Endothelial cell of umbilical vein (primary cell): Measurements from ENCODE around the gene ZFP1. TPM values are rescaled to one million over a fixed set of nuclear protein-coding genes. Genes with fewer than 3 reads are reported as not detected.

Source experiments
- BruUV-seq: library from RNA; stranded (reverse); fragments of 400-500 nt; replicated peaks from 2 replicates; lab custom pipeline; 2021; lab: Mats Ljungman, UMichigan
- CTCF ChIA-PET: fragments of 300-600, 350-600 bp; sonication (Branson Sonifier 250); formaldehyde crosslinking; loops from one replicate; lab custom pipeline; 2021; ENCODE audit warnings: antibody characterized with exemption, inconsistent platforms; lab: Charles Lee
- POLR2A ChIA-PET: fragments of 300-600, 350-600 bp; sonication (Branson Sonifier 250); formaldehyde crosslinking; loops from one replicate; lab custom pipeline; 2021; ENCODE audit warnings: antibody characterized with exemption, inconsistent platforms; lab: Charles Lee
- DNase-seq: peaks from one replicate; pipeline ENCODE4 v3.0.0-alpha.2; 2011; ENCODE audit warnings: low read depth, low spot score
- FAIRE-seq: peaks from 2 replicates; lab custom pipeline; 2011; peaks lifted over from hg19 to GRCh38; lab: Jason Lieb, UNC
- H2AFZ ChIP-seq: 2 replicates; pipeline ENCODE4 v1.6.0; 2012; ENCODE audit warnings: low read depth, low read length, control low read depth, inconsistent platforms
- H3K27ac ChIP-seq: 2 replicates; pipeline ENCODE4 v1.5.1; 2011; ENCODE audit warnings: low read depth, mild to moderate bottlenecking, control low read depth, low read length, moderate library complexity; ENCODE audit not compliant: insufficient read depth
- H3K27me3 ChIP-seq, 2 experiments: 2 replicates each; pipeline versions ENCODE4 v1.6.0 to v1.6.1; 2011; ENCODE audit warnings: low read length in 2 of 2, mixed read lengths in 1 of 2; ENCODE audit not compliant: control insufficient read depth in 2 of 2, insufficient read depth in 2 of 2
- H3K36me3 ChIP-seq, 2 experiments: 2 replicates in 1 of 2; 3 replicates in 1 of 2; pipeline ENCODE4 v1.5.1; 2011; ENCODE audit warnings: low read length in 2 of 2, mild to moderate bottlenecking in 1 of 2, moderate library complexity in 1 of 2; ENCODE audit not compliant: control insufficient read depth in 2 of 2, insufficient read depth in 2 of 2; ENCODE audit errors: extremely low read depth in 1 of 2
- H3K4me1 ChIP-seq: 3 replicates; pipeline ENCODE4 v1.5.1; 2011; ENCODE audit warnings: mild to moderate bottlenecking, low read length; ENCODE audit not compliant: control insufficient read depth, insufficient read depth; ENCODE audit errors: extremely low read depth
- H3K4me2 ChIP-seq: 2 replicates; pipeline ENCODE4 v1.6.1; 2011; ENCODE audit warnings: low read length, control low read depth, mixed read lengths; ENCODE audit not compliant: insufficient read depth
- H3K4me3 ChIP-seq, 3 experiments: fragments of 200-600 bp in 1 of 3; sonication (generic), shearing (Covaris generic) in 1 of 3; replicated peaks in 1 of 3; 2 replicates each; pipeline ENCODE4 v1.5.1; 2011 to 2016; ENCODE audit warnings: control low read depth in 3 of 3, low read length in 3 of 3, mild to moderate bottlenecking in 2 of 3, inconsistent platforms in 1 of 3, low read depth in 1 of 3, moderate library complexity in 1 of 3; ENCODE audit not compliant: insufficient read depth in 1 of 3
- H3K79me2 ChIP-seq: 2 replicates; pipeline ENCODE4 v1.6.0; 2012; ENCODE audit warnings: low read length, inconsistent platforms; ENCODE audit not compliant: control insufficient read depth, insufficient read depth
- H3K9ac ChIP-seq: replicated peaks from 2 replicates; pipeline ENCODE3; 2011; ENCODE audit warnings: low read length, control low read depth; ENCODE audit not compliant: insufficient read depth; ENCODE audit errors: extremely low read depth
- H3K9me1 ChIP-seq: replicated peaks from 3 replicates; pipeline ENCODE4 v1.6.0; 2011; ENCODE audit warnings: mild to moderate bottlenecking, low read length; ENCODE audit not compliant: control insufficient read depth, insufficient read depth; ENCODE audit errors: extremely low read depth
- H3K9me3 ChIP-seq: replicated peaks from 2 replicates; pipeline ENCODE4 v1.5.1; 2012; ENCODE audit warnings: low read length, inconsistent platforms; ENCODE audit not compliant: control insufficient read depth, insufficient read depth
- H4K20me1 ChIP-seq: replicated peaks from 2 replicates; pipeline ENCODE3; 2011; ENCODE audit warnings: mild to moderate bottlenecking, low read length; ENCODE audit not compliant: control insufficient read depth, insufficient read depth; ENCODE audit errors: extremely low read depth
- EZH2 ChIP-seq: IDR thresholded peaks from 2 replicates; pipeline ENCODE4 v1.6.1; 2012; ENCODE audit warnings: borderline replicate concordance, low read depth, mild to moderate bottlenecking, moderate library complexity, low read length, inconsistent platforms; ENCODE audit not compliant: severe bottlenecking
- FOS ChIP-seq: IDR thresholded peaks from 2 replicates; pipeline ENCODE4 v1.6.1; 2011; ENCODE audit warnings: mild to moderate bottlenecking, low read length, moderate library complexity, borderline replicate concordance; ENCODE audit not compliant: insufficient read depth
- GATA2 ChIP-seq: IDR thresholded peaks from 2 replicates; pipeline ENCODE4 v1.7.0; 2011; ENCODE audit warnings: low read depth, mild to moderate bottlenecking, moderate library complexity, mixed read lengths, low read length; ENCODE audit not compliant: insufficient read length, insufficient read depth
- JUN ChIP-seq: IDR thresholded peaks from 2 replicates; pipeline ENCODE4 v1.6.1; 2011; ENCODE audit warnings: borderline replicate concordance, low read depth; ENCODE audit not compliant: insufficient read length, insufficient read depth
- MAX ChIP-seq: IDR thresholded peaks from 2 replicates; pipeline ENCODE4 v1.6.1; 2011; ENCODE audit not compliant: insufficient read depth, insufficient read length
- MYC ChIP-seq: IDR thresholded peaks from one replicate; pipeline ENCODE4 v1.6.1; 2011; ENCODE audit warnings: mild to moderate bottlenecking, low read depth, low read length
- POLR2A ChIP-seq: IDR thresholded peaks from 2 replicates; pipeline ENCODE4 v1.6.1; 2012; ENCODE audit warnings: low read depth, mild to moderate bottlenecking, control low read depth, low read length
- POLR2AphosphoS5 ChIP-seq: IDR thresholded peaks from 2 replicates; pipeline ENCODE4 v1.6.1; 2012; ENCODE audit warnings: low read depth, mild to moderate bottlenecking, control low read depth, low read length, moderate library complexity; ENCODE audit not compliant: insufficient read depth
- dilution Hi-C: fragments of 300-500 bp; cut with MboI; formaldehyde crosslinking; loops from one replicate; pipeline ENCODE4 v1.15.0; 2019; ENCODE audit warnings: low sequenced_read_pairs; ENCODE audit not compliant: extremely low pct_ligation_motif_present
- intact Hi-C: fragments of 100-400 bp; cut with micrococcal nuclease; formaldehyde crosslinking; loops from one replicate; pipeline ENCODE4 v1.10.0; 2022
- polyA plus RNA-seq, 4 experiments: library from polyadenylated mRNA; depleted of rRNA in 3 of 4; stranded (reverse) in 3 of 4; unstranded in 1 of 4; fragments of >200 nt; gene quantifications; 2 replicates each; pipeline versions ENCODE4 v1.2.1 to v1.2.3, GENCODE V29; 2011 to 2012; ENCODE audit warnings: missing spikeins in 1 of 4
- total RNA-seq: library from RNA; stranded (reverse); gene quantifications from 2 replicates; pipeline ENCODE4 v1.2.3, GENCODE V29; 2021
- TF ChIP-seq, protein P1 (sequence below), 2 donors: IDR thresholded peaks; 1 replicate in 1 of 2; 2 replicates in 1 of 2; pipeline ENCODE4 v1.5.1; 2011; ENCODE audit warnings: low read length in 2 of 2, mild to moderate bottlenecking in 2 of 2, moderate library complexity in 2 of 2, control low read depth in 1 of 2, inconsistent platforms in 1 of 2, low read depth in 1 of 2; ENCODE audit not compliant: insufficient read depth in 1 of 2; ENCODE audit errors: extremely low read depth in 1 of 2

The ZFP1 gene
- total and polyA plus RNA-seq, 2 donors (not counting 3 experiments of a cell fraction or from before 2014, with no cell fraction given): 2.8 to 9.8 TPM

GRCh38 chr16:75193265-75193650, 44.9 kb downstream of the ZFP1 start:
- CTCF ChIA-PET: no interaction called here

More at GRCh38 chr16:75193265-75193650, 44.9 kb downstream of the ZFP1 start:
- Histone ChIP-seq H4K20me1 (no peaks in the 10 kb centered on the region), H2AFZ (no peak overlapping the region), H3K27ac (no peak overlapping the region), H3K36me3 (no peaks in the 10 kb centered on the region), H3K9me1 (no peaks in the 10 kb centered on the region), H3K27me3 (peaks cover 9% of the 10 kb centered on the region in 2 experiments), H3K4me2 (no peak overlapping the region), H3K4me3 (no peak overlapping the region), H3K79me2 (no peaks in the 10 kb centered on the region), H3K4me1 (peaks cover 1% of the 10 kb centered on the region), H3K9me3 (no peaks in the 10 kb centered on the region), H3K9ac (no peak overlapping the region)
- DNase-seq: no peak
- TF ChIP-seq JUN (no peak), EZH2 (no peak), POLR2A (no peak), POLR2AphosphoS5 (no peak), GATA2 (no peak), FOS (no peak), MAX (no peak), MYC (no peak)
- TF ChIP-seq, protein P1, sequence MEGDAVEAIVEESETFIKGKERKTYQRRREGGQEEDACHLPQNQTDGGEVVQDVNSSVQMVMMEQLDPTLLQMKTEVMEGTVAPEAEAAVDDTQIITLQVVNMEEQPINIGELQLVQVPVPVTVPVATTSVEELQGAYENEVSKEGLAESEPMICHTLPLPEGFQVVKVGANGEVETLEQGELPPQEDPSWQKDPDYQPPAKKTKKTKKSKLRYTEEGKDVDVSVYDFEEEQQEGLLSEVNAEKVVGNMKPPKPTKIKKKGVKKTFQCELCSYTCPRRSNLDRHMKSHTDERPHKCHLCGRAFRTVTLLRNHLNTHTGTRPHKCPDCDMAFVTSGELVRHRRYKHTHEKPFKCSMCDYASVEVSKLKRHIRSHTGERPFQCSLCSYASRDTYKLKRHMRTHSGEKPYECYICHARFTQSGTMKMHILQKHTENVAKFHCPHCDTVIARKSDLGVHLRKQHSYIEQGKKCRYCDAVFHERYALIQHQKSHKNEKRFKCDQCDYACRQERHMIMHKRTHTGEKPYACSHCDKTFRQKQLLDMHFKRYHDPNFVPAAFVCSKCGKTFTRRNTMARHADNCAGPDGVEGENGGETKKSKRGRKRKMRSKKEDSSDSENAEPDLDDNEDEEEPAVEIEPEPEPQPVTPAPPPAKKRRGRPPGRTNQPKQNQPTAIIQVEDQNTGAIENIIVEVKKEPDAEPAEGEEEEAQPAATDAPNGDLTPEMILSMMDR (IDR thresholded peaks at IDR 0.05; ENCODE audit: extremely low read depth in 1 of 2, insufficient read depth in 1 of 2, low read depth in 1 of 2, low read length in 2 of 2): no peak
- POLR2A ChIA-PET: no interaction called here
- intact Hi-C loops (no loop called here), dilution Hi-C loops (no loop called here)
- no peak for FAIRE-seq
- no TSS peak for BruUV-seq
